BE2C (cell line): ENCODE measurements around the gene LARP1B.
"Not testable (repeated sequence)": the region's sequence is repeated elsewhere in the genome, so short reads cannot be mapped to it uniquely, and the experiment has no call there.

Source experiments
- DNase-seq: peaks from one replicate; pipeline ENCODE4 v3.0.0-alpha.2; 2020
- H3K27me3 ChIP-seq: fragments of 250-450 bp; sonication (Bioruptor Pico); 2 replicates; pipeline ENCODE4 v1.5.1; 2020; ENCODE audit warnings: mild to moderate bottlenecking
- H3K36me3 ChIP-seq: fragments of 250-450 bp; sonication (Bioruptor Pico); 2 replicates; pipeline ENCODE4 v1.5.1; 2020; ENCODE audit warnings: mild to moderate bottlenecking
- H3K4me1 ChIP-seq: fragments of 250-450 bp; sonication (Bioruptor Pico); 2 replicates; pipeline ENCODE4 v1.5.1; 2020
- H3K4me3 ChIP-seq: 2 replicates; pipeline ENCODE4 v1.5.1; 2011; ENCODE audit warnings: low read depth, low read length
- H3K9me3 ChIP-seq: fragments of 250-450 bp; sonication (Bioruptor Pico); 2 replicates; pipeline ENCODE4 v1.5.1; 2020
- CTCF ChIP-seq: IDR thresholded peaks from 2 replicates; pipeline ENCODE4 v1.5.1; 2012; ENCODE audit warnings: mild to moderate bottlenecking, low read depth, low read length

Gene LARP1B

GRCh38 chr4:128051229-128051628 is 9.9 kb upstream of the LARP1B start:
- TF ChIP-seq CTCF = peak; percentile 45
- peak; percentile 36 for DNase-seq
- not testable (repeated sequence) for H3K4me3 ChIP-seq

GRCh38 chr4:128054907-128055306 is 6.2 kb upstream of the LARP1B start:
- not testable (repeated sequence) for H3K4me1 ChIP-seq, H3K27me3 ChIP-seq, DNase-seq, H3K4me3 ChIP-seq, H3K9me3 ChIP-seq, H3K36me3 ChIP-seq

More at GRCh38 chr4:128051229-128051628, 9.9 kb upstream of the LARP1B start:
- H3K9me3 ChIP-seq, H3K27me3 ChIP-seq, H3K4me1 ChIP-seq, H3K36me3 ChIP-seq: not testable (repeated sequence)

GRCh38 chr4:128055441-128056206 is 5.5 kb upstream of the LARP1B start:
- not testable (repeated sequence) for DNase-seq, H3K9me3 ChIP-seq, H3K4me3 ChIP-seq, H3K27me3 ChIP-seq, H3K4me1 ChIP-seq, H3K36me3 ChIP-seq

GRCh38 chr4:128056396-128056795 is 4.7 kb upstream of the LARP1B start:
- no peak for TF ChIP-seq CTCF

DNA sequence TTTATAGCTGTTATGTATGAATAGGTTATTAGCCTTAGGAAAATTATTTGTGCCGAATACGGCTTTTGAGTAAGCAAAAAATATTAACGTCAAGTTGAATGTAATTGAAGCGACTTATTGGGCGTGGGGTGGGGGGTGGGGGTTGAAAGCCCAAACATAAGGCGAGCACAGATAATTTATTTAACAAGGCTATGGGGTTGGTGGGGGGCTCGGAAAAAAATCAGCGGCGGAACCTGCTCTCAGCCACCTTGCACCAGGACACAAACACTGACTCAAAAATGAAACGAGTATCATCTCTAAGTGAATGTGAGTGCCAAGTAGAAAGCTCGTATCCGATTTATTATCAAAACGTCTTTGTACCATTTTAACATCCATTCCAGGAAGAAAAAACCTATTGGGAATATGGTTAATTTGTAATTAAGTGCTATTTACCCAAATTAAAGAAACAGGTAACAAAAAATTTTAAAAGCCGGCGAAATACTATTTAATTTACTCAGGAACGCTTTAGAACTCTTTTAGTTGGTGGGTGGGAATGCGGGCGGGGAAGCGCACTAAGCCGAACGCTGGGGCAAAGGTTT is 902 bp upstream of the LARP1B start:
- TF ChIP-seq CTCF = no peak
- no peak for DNase-seq

More at GRCh38 chr4:128056396-128056795, 4.7 kb upstream of the LARP1B start:
- Histone ChIP-seq H3K27me3 (no peaks in the 10 kb centered on the region), H3K4me3 (no peak overlapping the region), H3K36me3 (no peaks in the 10 kb centered on the region), H3K4me1 (no peaks in the 10 kb centered on the region), H3K9me3 (no peaks in the 10 kb centered on the region)
- no peak for DNase-seq

DNA sequence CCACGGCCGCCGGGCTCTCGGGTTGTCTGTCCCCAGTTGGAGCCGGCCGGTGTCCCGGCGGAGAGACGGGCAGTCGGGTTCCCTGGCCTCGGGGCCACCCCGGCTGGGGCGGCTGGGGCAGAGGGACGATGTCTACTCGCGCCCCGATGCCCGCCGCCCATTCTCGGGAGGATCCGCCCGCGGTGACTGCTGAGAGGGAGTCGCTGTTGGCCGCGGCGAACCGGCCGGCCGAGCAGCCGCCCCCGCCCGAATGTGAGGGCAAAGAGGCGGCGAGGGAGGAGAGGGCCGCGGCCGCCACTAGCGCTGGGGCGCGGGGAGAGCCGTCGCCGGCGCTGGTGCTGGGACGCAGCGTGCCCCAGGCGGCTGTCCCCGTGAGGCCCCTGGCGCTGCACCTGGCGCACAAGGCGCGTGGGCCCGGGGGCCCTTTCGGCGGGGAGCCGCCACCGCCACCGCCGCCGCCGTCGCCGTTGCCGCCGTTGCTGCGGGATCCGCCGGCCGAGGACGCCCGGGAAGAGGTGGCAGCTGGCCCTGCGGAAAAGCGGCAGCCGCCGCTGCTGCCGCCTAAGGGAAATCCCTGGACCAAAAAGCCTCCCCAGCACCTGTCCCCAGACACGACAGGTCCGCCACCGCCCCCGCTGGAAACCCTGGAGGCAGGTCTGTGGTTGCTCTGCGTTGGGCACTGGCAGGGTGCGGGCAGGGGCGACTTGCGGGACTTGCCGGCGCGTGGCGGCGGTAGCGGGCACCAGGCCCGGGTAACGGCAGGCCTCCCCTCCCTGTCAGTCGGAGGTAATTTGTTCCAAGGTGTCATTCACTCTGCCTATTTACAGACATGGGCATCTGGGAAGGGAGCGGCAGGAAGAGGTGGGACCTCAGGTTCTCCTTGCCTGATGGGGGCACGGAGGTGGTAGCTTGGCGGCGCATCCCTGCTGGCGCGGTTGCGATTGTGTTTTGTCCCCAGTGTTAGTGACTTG is 739 bp downstream of the LARP1B start:
- H3K4me1 ChIP-seq = no peaks in the 10 kb centered on the region
- no peaks in the 10 kb centered on the region for H3K9me3 ChIP-seq
- H3K27me3 ChIP-seq = no peaks in the 10 kb centered on the region
- H3K4me3 ChIP-seq = peak overlapping the region; percentile 90
- TF ChIP-seq CTCF = peak; percentile 16; the same call in 1 of the 2 replicates
- H3K36me3 ChIP-seq = peaks cover 3% of the 10 kb centered on the region; the same call in 1 of the 2 replicates
- peak; percentile 65 for DNase-seq

More for the DNA sequence above, 902 bp upstream of the LARP1B start:
- no peaks in the 10 kb centered on the region for H3K9me3 ChIP-seq
- H3K4me3 ChIP-seq = peak overlapping the region; percentile 90
- no peaks in the 10 kb centered on the region for H3K27me3 ChIP-seq
- H3K4me1 ChIP-seq = no peaks in the 10 kb centered on the region
- peaks cover 3% of the 10 kb centered on the region; the same call in 1 of the 2 replicates for H3K36me3 ChIP-seq

DNA sequence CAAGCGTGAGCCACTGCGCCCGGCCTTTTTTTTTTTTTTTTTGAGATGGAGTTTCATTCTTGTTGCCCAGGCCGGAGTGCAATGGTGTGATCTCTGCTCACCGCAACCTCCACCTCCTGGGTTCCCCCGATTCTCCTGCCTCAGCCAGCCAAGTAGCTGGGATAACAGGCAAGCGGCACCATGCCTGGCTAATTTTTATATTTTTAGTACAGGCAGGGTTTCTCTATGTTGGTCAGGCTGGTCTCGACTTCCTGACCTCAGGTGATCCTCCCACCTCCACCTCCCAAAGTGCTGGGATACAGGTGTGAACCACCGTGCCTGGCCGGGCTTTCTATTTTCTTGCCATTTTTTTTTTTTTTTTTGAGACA is 5.3 kb downstream of the LARP1B start:
- not testable (repeated sequence) for H3K9me3 ChIP-seq, H3K36me3 ChIP-seq, DNase-seq, H3K4me3 ChIP-seq, H3K27me3 ChIP-seq, H3K4me1 ChIP-seq
